GM19328 (cell line): ENCODE data around the gene ZNF319.

Experiments used
- ATAC-seq: cut with Tn5 transposase; IDR thresholded peaks from one replicate; pipeline ENCODE4 v1.9.1; 2021; ENCODE audit warnings: mild to moderate bottlenecking, moderate library complexity; ENCODE audit not compliant: unreplicated experiment

Gene ZNF319

GRCh38 chr16:57957673-57958392, 42.6 kb downstream of the ZNF319 start:
- ATAC-seq, result no peak

- ATAC-seq, result no peak
Measured at GRCh38 chr16:57956924-57957672, 43.4 kb downstream of the ZNF319 start.

- ATAC-seq, result no peak
Measured at GRCh38 chr16:57956270-57956808, 44.1 kb downstream of the ZNF319 start.

- no peak for ATAC-seq
Measured at GRCh38 chr16:57955572-57956188, 44.8 kb downstream of the ZNF319 start.

GRCh38 chr16:57953857-57954256, 46.6 kb downstream of the ZNF319 start:
- ATAC-seq, result no peak

GRCh38 chr16:57952909-57953308, 47.6 kb downstream of the ZNF319 start:
- no peak for ATAC-seq

- ATAC-seq, result no peak
Measured at GRCh38 chr16:57951204-57951960, 49.1 kb downstream of the ZNF319 start.

GRCh38 chr16:57950382-57950781, 50.1 kb downstream of the ZNF319 start:
- no peak for ATAC-seq

GRCh38 chr16:57949595-57950238, 50.8 kb downstream of the ZNF319 start:
- ATAC-seq, result no peak

GRCh38 chr16:57949013-57949412, 51.5 kb downstream of the ZNF319 start:
- no peak for ATAC-seq

GRCh38 chr16:57948027-57948426, 52.4 kb downstream of the ZNF319 start:
- ATAC-seq, result no peak

GRCh38 chr16:57947261-57947660, 53.2 kb downstream of the ZNF319 start:
- ATAC-seq, result no peak

GRCh38 chr16:57946181-57946801, 54.2 kb downstream of the ZNF319 start:
- no peak for ATAC-seq

- no peak for ATAC-seq
Measured at GRCh38 chr16:57945740-57946138, 54.7 kb downstream of the ZNF319 start.

GRCh38 chr16:57944970-57945739, 55.3 kb downstream of the ZNF319 start:
- no peak for ATAC-seq
